CD8-positive, alpha-beta memory T cell (primary cell): ENCODE measurements around the gene SCAPER. TPM values are rescaled to one million over a fixed set of nuclear protein-coding genes. Genes with fewer than 3 reads are reported as not detected.
"Not testable (repeated sequence)": the region's sequence is repeated elsewhere in the genome, so short reads cannot be mapped to it uniquely, and the experiment has no call there.

Source experiments
- CTCF ChIA-PET: fragments of 350-600 bp; sonication (Branson Sonifier 250); formaldehyde crosslinking; loops from one replicate; lab custom pipeline; 2021; ENCODE audit warnings: antibody characterized with exemption; lab: Charles Lee
- POLR2A ChIA-PET: fragments of 350-600 bp; sonication (Branson Sonifier 250); formaldehyde crosslinking; loops from one replicate; lab custom pipeline; 2021; ENCODE audit warnings: antibody characterized with exemption; lab: Charles Lee
- DNase-seq, 5 donors: peaks; one replicate each; pipeline versions ENCODE4 v3.0.0 to v3.0.0-alpha.2; 2020 to 2022; ENCODE audit warnings: mixed read lengths in 1 of 5
- H3K27ac ChIP-seq: one replicate; pipeline ENCODE4 v1.7.0; 2013; ENCODE audit warnings: low read depth, mild to moderate bottlenecking, low read length, moderate library complexity
- H3K27me3 ChIP-seq: 2 replicates; pipeline ENCODE4 v1.7.0; 2013; ENCODE audit warnings: low read length, mild to moderate bottlenecking; ENCODE audit not compliant: insufficient read depth, poor library complexity, severe bottlenecking
- H3K36me3 ChIP-seq: 2 replicates; pipeline ENCODE4 v1.7.0; 2013; ENCODE audit warnings: mild to moderate bottlenecking, low read length, moderate library complexity; ENCODE audit not compliant: insufficient read depth
- H3K4me1 ChIP-seq: 2 replicates; pipeline ENCODE4 v1.7.0; 2013; ENCODE audit warnings: mild to moderate bottlenecking, low read length, moderate library complexity; ENCODE audit not compliant: insufficient read depth
- H3K4me3 ChIP-seq: 2 replicates; pipeline ENCODE4 v1.7.0; 2013; ENCODE audit warnings: mild to moderate bottlenecking, low read length
- H3K9me3 ChIP-seq: 2 replicates; pipeline ENCODE4 v1.7.0; 2013; ENCODE audit warnings: mild to moderate bottlenecking, low read length
- H3K27ac Mint-ChIP-seq, 8 donors: one replicate each; pipeline ENCODE4 v1.8.0; 2020 to 2021; ENCODE audit warnings: mixed read lengths in 8 of 8, mild to moderate bottlenecking in 6 of 8, inconsistent platforms in 3 of 8, moderate library complexity in 3 of 8
- H3K27me3 Mint-ChIP-seq, 2 donors: one replicate each; pipeline ENCODE4 v1.8.0; 2020 to 2021; ENCODE audit warnings: mixed read lengths in 2 of 2, mild to moderate bottlenecking in 1 of 2, moderate library complexity in 1 of 2
- H3K36me3 Mint-ChIP-seq, 3 donors: one replicate each; pipeline ENCODE4 v1.8.0; 2020 to 2021; ENCODE audit warnings: mixed read lengths in 3 of 3, inconsistent platforms in 1 of 3, mild to moderate bottlenecking in 1 of 3
- H3K4me1 Mint-ChIP-seq, 3 donors: one replicate each; pipeline ENCODE4 v1.8.0; 2020 to 2021; ENCODE audit warnings: mixed read lengths in 3 of 3, inconsistent platforms in 1 of 3, mild to moderate bottlenecking in 1 of 3
- H3K4me3 Mint-ChIP-seq, 7 donors: one replicate each; pipeline ENCODE4 v1.8.0; 2020 to 2021; ENCODE audit warnings: mixed read lengths in 7 of 7, mild to moderate bottlenecking in 6 of 7, moderate library complexity in 4 of 7, inconsistent platforms in 2 of 7
- H3K9me3 Mint-ChIP-seq, 5 donors: one replicate each; pipeline ENCODE4 v1.8.0; 2020 to 2022; ENCODE audit warnings: mixed read lengths in 5 of 5, mild to moderate bottlenecking in 3 of 5, moderate library complexity in 2 of 5, inconsistent platforms in 1 of 5
- polyA plus RNA-seq: library from polyadenylated mRNA; unstranded; fragments of 300-500 nt; fragmentation: Illumina TruSeq; gene quantifications from one replicate; pipeline ENCODE4 v1.2.3, GENCODE V29; 2021
- total RNA-seq, 2 experiments: library from RNA; stranded (reverse); gene quantifications; one replicate each; pipeline ENCODE4 v1.2.3, GENCODE V29; 2021

The SCAPER gene
- total and polyA plus RNA-seq, 3 experiments from 2014 or later = 15.5 to 26.6 (median 16.0) TPM

DNA sequence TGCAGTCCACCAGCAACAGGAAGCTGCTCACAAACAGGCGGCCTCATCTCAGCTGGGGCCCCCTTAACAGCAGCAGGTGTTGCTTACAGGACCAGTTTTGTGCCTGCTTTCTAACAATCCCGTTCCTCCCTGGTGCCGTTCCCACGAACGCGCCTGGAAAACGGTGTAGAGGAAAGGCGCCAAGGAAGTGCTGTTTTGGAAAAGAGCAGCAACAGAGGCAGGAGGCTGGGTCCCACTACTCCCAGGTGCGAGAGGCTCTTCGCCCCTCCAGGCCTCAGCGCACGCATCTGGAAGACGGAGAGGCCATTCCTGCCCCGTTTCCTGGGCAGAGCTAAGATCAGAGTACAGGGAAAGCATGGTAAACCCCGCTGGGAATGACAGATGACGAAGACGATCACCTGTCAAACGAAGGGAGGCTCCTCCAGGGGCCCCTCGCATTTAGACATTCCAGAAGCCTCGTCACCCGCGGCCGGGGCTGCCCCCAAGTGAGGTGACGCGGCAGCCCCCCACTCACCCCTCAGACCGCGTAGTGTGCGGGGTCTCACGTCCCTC is 603 bp downstream of the SCAPER start:
- H3K4me1 ChIP-seq = peaks cover 24% of the 10 kb centered on the region
- H3K27me3 ChIP-seq = no peaks in the 10 kb centered on the region
- Mint-ChIP-seq H3K27me3 (peaks cover 0 to 2% of the 10 kb centered on the region in 2 donors), H3K27ac (peak overlapping the region; percentile 91 to 99 (median 97)), H3K4me1 (peaks cover 32 to 39% (median 33%) of the 10 kb centered on the region in 3 donors), H3K9me3 (no peaks in the 10 kb centered on the region), H3K4me3 (peak overlapping the region; percentile 84 to 97 (median 94)), H3K36me3 (peaks cover 0 to 10% (median 0%) of the 10 kb centered on the region in 3 donors)
- POLR2A ChIA-PET = interaction anchor here (0.6 to 1.3 kb wide), 5 partner anchors 27 to 1062 kb away, joined by 3 to 12 read pairs (median 3); partner anchors contain the start of gene RCN2
- H3K36me3 ChIP-seq = no peaks in the 10 kb centered on the region
- peak overlapping the region; percentile 60 for H3K27ac ChIP-seq
- DNase-seq = peak in 2 of 5 donors; percentile 6 to 31
- no peaks in the 10 kb centered on the region for H3K9me3 ChIP-seq
- CTCF ChIA-PET = interaction anchor here (0.7 to 1.1 kb wide), 2 partner anchors 42 to 639 kb away, joined by 3 to 6 read pairs; no protein-coding TSS in a partner anchor
- H3K4me3 ChIP-seq = peak overlapping the region; percentile 86

DNA sequence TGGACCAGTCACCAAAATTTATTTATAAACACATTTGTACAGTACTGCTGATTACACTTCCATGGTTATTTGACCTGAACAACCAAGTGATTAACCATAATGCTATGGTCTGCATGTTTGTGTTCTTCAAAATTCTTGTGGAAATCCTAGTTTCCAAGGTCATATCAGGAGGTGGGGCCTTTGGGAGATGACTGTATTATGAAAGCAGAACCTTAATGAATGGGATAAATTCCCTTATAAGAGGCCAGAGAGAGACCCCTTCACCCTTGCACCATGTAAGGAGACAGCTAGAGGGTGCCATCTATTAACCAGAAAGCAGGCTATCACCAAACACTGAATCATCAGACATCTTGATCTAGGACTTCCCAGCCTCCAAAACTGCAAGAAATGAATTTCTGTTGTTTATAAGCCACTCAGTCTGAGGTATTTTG is 1.9 kb downstream of the SCAPER start:
- H3K4me3 Mint-ChIP-seq = peak overlapping the region in 6 of 7 donors; percentile 84 to 97 (median 94)
- Histone ChIP-seq H3K4me3 (no peak overlapping the region), H3K9me3 (no peaks in the 10 kb centered on the region), H3K4me1 (peaks cover 24% of the 10 kb centered on the region), H3K27ac (no peak overlapping the region), H3K36me3 (no peaks in the 10 kb centered on the region), H3K27me3 (no peaks in the 10 kb centered on the region)
- peaks cover 0 to 11% (median 3%) of the 10 kb centered on the region in 3 donors for H3K36me3 Mint-ChIP-seq
- H3K27me3 Mint-ChIP-seq = peaks cover 0 to 2% of the 10 kb centered on the region in 2 donors
- peak overlapping the region; percentile 74 to 98 (median 96) for H3K27ac Mint-ChIP-seq
- ChIA-PET CTCF (no interaction called here), POLR2A (no interaction called here)
- peaks cover 32 to 39% (median 33%) of the 10 kb centered on the region in 3 donors for H3K4me1 Mint-ChIP-seq
- no peaks in the 10 kb centered on the region for H3K9me3 Mint-ChIP-seq
- DNase-seq = peak in 2 of 5 donors; percentile 10 to 31

DNA sequence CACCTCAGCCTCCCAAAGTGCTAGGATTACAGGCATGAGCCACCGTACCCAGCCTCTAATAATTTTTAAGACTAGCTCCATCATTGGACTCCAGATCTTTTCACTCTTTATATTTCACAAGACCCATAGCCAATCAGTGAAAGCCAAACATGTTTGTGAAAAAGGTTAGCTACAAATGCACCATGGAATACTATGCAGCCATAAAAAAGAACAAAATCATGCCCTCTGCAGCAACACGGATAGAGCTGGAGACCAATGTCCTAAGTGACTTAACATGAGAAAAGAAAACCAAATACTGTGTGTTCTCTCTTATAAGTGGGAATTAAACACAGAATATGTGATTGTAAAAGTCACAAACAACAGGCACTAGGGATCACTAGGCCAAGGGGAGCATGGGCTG is 3.2 kb downstream of the SCAPER start:
- DNase-seq = no peak
- Histone ChIP-seq H3K4me1 (peaks cover 24% of the 10 kb centered on the region), H3K36me3 (no peaks in the 10 kb centered on the region), H3K27me3 (no peaks in the 10 kb centered on the region), H3K4me3 (no peak overlapping the region), H3K27ac (no peak overlapping the region), H3K9me3 (no peaks in the 10 kb centered on the region)
- ChIA-PET POLR2A (no interaction called here), CTCF (no interaction called here)
- Mint-ChIP-seq H3K4me1 (peaks cover 30 to 42% (median 36%) of the 10 kb centered on the region in 3 donors), H3K4me3 (no peak overlapping the region), H3K27ac (peak overlapping the region in 2 of 8 donors; percentile 47 to 98), H3K9me3 (no peaks in the 10 kb centered on the region), H3K36me3 (peaks cover 0 to 12% (median 3%) of the 10 kb centered on the region in 3 donors), H3K27me3 (no peaks in the 10 kb centered on the region)

DNA sequence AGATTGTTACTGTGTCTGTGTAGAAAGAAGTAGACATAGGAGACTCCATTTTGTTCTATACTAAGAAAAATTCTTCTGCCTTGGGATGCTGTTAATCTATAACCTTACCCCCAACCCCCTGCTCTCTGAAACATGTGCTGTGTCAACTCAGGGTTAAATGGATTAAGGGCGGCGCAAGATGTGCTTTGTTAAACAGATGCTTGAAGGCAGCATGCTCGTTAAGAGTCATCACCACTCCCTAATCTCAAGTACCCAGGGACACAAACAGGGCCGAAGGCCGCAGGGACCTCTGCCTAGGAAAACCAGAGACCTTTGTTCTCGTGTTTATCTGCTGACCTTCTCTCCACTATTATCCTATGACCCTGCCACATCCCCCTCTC is 5.2 kb downstream of the SCAPER start:
- H3K27me3 Mint-ChIP-seq, CTCF ChIA-PET, H3K9me3 ChIP-seq, H3K36me3 ChIP-seq, DNase-seq, H3K4me3 Mint-ChIP-seq, H3K27ac Mint-ChIP-seq, H3K27ac ChIP-seq, POLR2A ChIA-PET, H3K27me3 ChIP-seq, H3K4me3 ChIP-seq, H3K9me3 Mint-ChIP-seq: not testable (repeated sequence)
- H3K4me1 ChIP-seq = peaks cover 16% of the 10 kb centered on the region
- peaks cover 23 to 34% (median 30%) of the 10 kb centered on the region in 3 donors for H3K4me1 Mint-ChIP-seq
- peaks cover 0 to 14% (median 3%) of the 10 kb centered on the region in 3 donors for H3K36me3 Mint-ChIP-seq

DNA sequence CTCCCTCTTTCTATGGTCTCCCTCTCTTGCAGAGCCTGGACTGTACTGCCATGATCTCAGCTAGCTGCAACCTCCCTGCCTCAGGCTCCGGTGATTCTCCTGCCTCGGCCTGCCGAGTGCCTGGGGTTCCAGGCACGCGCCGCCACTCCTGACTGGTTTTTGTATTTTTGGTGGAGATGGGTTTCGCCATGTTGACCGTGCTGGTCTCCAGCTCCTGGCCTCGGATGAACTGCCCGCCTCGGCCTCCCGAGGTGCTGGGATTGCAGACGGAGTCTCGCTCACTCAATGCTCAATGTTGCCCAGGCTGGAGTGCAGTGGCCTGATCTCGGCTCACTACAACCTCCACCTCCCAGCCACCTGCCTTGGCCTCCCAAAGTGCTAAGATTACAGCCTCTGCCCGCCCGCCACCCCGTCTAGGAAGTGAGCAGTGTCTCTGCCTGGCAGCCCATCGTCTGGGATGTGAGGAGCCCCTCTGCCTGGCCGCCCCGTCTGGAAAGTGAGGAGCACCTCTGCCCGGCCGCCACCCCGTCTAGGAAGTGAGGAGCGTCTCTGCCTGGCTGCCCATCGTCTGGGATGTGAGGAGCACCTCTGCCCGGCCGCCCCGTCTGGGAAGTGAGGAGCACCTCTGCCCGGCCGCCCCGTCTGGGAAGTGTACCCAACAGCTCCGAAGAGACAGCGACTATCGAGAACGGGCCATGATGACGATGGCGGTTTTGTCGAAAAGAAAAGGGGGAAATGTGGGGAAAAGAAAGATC is 5.8 kb downstream of the SCAPER start:
- POLR2A ChIA-PET, H3K27ac Mint-ChIP-seq, DNase-seq, H3K4me3 ChIP-seq, H3K9me3 ChIP-seq, CTCF ChIA-PET, H3K27me3 ChIP-seq, H3K27ac ChIP-seq, H3K9me3 Mint-ChIP-seq, H3K36me3 ChIP-seq, H3K4me3 Mint-ChIP-seq, H3K27me3 Mint-ChIP-seq: not testable (repeated sequence)
- H3K4me1 Mint-ChIP-seq = peaks cover 24 to 35% (median 32%) of the 10 kb centered on the region in 3 donors
- H3K36me3 Mint-ChIP-seq = peaks cover 0 to 15% (median 3%) of the 10 kb centered on the region in 3 donors
- H3K4me1 ChIP-seq = peaks cover 13% of the 10 kb centered on the region

DNA sequence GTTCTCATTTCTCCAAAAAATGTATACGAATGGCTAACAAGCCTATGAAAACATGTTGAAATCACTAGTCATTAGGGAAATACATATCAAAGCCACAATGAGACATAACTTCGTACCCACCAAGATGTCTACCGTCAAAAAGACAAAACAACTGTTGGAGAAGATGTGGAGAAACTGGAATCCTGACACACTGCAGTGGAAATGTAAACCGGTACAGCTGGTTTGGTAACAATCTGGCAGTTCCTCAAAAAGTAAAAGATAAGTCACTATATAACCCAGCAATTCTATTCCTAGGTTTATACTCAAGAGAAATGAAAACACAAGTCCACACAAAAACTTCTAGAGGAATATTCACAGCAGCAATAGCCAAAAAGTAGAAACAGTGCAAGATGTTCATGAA is 7.0 kb downstream of the SCAPER start:
- no peaks in the 10 kb centered on the region for H3K9me3 Mint-ChIP-seq
- ChIA-PET CTCF (no interaction called here), POLR2A (no interaction called here)
- H3K27me3 ChIP-seq = no peaks in the 10 kb centered on the region
- H3K4me3 Mint-ChIP-seq = no peak overlapping the region
- H3K4me1 ChIP-seq = peaks cover 2% of the 10 kb centered on the region
- H3K27ac Mint-ChIP-seq = peak overlapping the region in 1 of 8 donors; percentile 68
- H3K36me3 ChIP-seq = no peaks in the 10 kb centered on the region
- no peaks in the 10 kb centered on the region for H3K9me3 ChIP-seq
- H3K4me1 Mint-ChIP-seq = peaks cover 18 to 28% (median 27%) of the 10 kb centered on the region in 3 donors
- H3K4me3 ChIP-seq = no peak overlapping the region
- peaks cover 5 to 22% (median 12%) of the 10 kb centered on the region in 3 donors for H3K36me3 Mint-ChIP-seq
- no peak for DNase-seq
- H3K27ac ChIP-seq = no peak overlapping the region
- H3K27me3 Mint-ChIP-seq = no peaks in the 10 kb centered on the region

DNA sequence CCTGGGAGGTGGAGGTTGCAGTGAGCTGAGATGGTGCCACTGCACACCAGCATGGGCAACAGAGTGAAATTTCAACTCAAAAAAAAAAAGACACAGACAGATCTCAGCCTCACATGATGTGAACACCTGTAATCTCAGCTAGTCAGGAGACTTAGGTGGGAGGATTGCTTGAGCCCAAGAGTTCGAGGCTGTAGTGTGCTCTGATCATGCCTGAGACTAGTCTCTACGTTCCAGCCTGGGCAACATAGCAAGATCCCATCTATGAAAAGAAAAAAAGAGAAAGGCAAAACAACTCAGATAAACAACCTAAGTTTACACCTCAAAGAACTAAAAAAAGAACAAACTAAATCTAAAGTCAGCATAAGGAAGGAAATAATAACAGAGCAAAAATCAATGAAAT is 11.0 kb downstream of the SCAPER start:
- no peaks in the 10 kb centered on the region for H3K27me3 ChIP-seq
- H3K4me1 ChIP-seq = no peaks in the 10 kb centered on the region
- no peak overlapping the region for H3K4me3 Mint-ChIP-seq
- peaks cover 0 to 3% (median 0%) of the 10 kb centered on the region in 5 donors for H3K9me3 Mint-ChIP-seq
- peaks cover 30 to 47% (median 44%) of the 10 kb centered on the region in 3 donors for H3K4me1 Mint-ChIP-seq
- no peaks in the 10 kb centered on the region for H3K9me3 ChIP-seq
- DNase-seq = no peak
- CTCF ChIA-PET = no interaction called here
- no peaks in the 10 kb centered on the region for H3K27me3 Mint-ChIP-seq
- no peak overlapping the region for H3K4me3 ChIP-seq
- no peaks in the 10 kb centered on the region for H3K36me3 ChIP-seq
- H3K36me3 Mint-ChIP-seq = peaks cover 13 to 32% (median 30%) of the 10 kb centered on the region in 3 donors
- POLR2A ChIA-PET = no interaction called here
- peak overlapping the region in 1 of 8 donors; percentile 1 for H3K27ac Mint-ChIP-seq
- no peak overlapping the region for H3K27ac ChIP-seq

DNA sequence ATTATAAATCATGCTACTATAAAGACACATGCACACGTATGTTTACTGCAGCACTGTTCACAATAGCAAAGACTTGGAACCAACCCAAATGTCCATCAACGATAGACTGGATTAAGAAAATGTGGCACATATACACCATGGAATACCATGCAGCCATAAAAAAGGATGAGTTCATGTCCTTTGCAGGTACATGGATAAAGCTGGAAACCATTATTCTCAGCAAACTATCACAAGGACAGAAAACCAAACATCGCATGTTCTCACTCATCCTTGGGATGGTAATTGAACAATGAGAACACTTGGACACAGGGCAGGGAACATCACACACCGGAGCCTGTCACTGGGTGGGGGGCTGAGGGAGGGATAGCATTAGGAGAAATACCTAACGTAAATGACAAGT is 12.3 kb downstream of the SCAPER start:
- H3K4me3 ChIP-seq, POLR2A ChIA-PET, H3K4me3 Mint-ChIP-seq, H3K27me3 Mint-ChIP-seq, H3K9me3 ChIP-seq, DNase-seq, CTCF ChIA-PET, H3K27ac ChIP-seq, H3K27me3 ChIP-seq, H3K36me3 ChIP-seq, H3K9me3 Mint-ChIP-seq, H3K4me1 ChIP-seq, H3K27ac Mint-ChIP-seq: not testable (repeated sequence)
- Mint-ChIP-seq H3K4me1 (peaks cover 40 to 60% (median 57%) of the 10 kb centered on the region in 3 donors), H3K36me3 (peaks cover 18 to 31% (median 29%) of the 10 kb centered on the region in 3 donors)
